Endothelial cell of umbilical vein (primary cell): ENCODE measurements around the gene RIMBP2. TPM values are rescaled to one million over a fixed set of nuclear protein-coding genes. Genes with fewer than 3 reads are reported as not detected.

Experiments
- BruUV-seq: library from RNA; stranded (reverse); fragments of 400-500 nt; replicated peaks from 2 replicates; lab custom pipeline; 2021; lab: Mats Ljungman, UMichigan
- CTCF ChIA-PET: fragments of 300-600, 350-600 bp; sonication (Branson Sonifier 250); formaldehyde crosslinking; loops from one replicate; lab custom pipeline; 2021; ENCODE audit warnings: antibody characterized with exemption, inconsistent platforms; lab: Charles Lee
- POLR2A ChIA-PET: fragments of 300-600, 350-600 bp; sonication (Branson Sonifier 250); formaldehyde crosslinking; loops from one replicate; lab custom pipeline; 2021; ENCODE audit warnings: antibody characterized with exemption, inconsistent platforms; lab: Charles Lee
- DNase-seq: peaks from one replicate; pipeline ENCODE4 v3.0.0-alpha.2; 2011; ENCODE audit warnings: low read depth, low spot score
- FAIRE-seq: peaks from 2 replicates; lab custom pipeline; 2011; peaks lifted over from hg19 to GRCh38; lab: Jason Lieb, UNC
- H2AFZ ChIP-seq: 2 replicates; pipeline ENCODE4 v1.6.0; 2012; ENCODE audit warnings: low read depth, low read length, control low read depth, inconsistent platforms
- H3K27ac ChIP-seq: 2 replicates; pipeline ENCODE4 v1.5.1; 2011; ENCODE audit warnings: low read depth, mild to moderate bottlenecking, control low read depth, low read length, moderate library complexity; ENCODE audit not compliant: insufficient read depth
- H3K27me3 ChIP-seq, 2 experiments: 2 replicates each; pipeline versions ENCODE4 v1.6.0 to v1.6.1; 2011; ENCODE audit warnings: low read length in 2 of 2, mixed read lengths in 1 of 2; ENCODE audit not compliant: control insufficient read depth in 2 of 2, insufficient read depth in 2 of 2
- H3K36me3 ChIP-seq, 2 experiments: 2 replicates in 1 of 2; 3 replicates in 1 of 2; pipeline ENCODE4 v1.5.1; 2011; ENCODE audit warnings: low read length in 2 of 2, mild to moderate bottlenecking in 1 of 2, moderate library complexity in 1 of 2; ENCODE audit not compliant: control insufficient read depth in 2 of 2, insufficient read depth in 2 of 2; ENCODE audit errors: extremely low read depth in 1 of 2
- H3K4me1 ChIP-seq: 3 replicates; pipeline ENCODE4 v1.5.1; 2011; ENCODE audit warnings: mild to moderate bottlenecking, low read length; ENCODE audit not compliant: control insufficient read depth, insufficient read depth; ENCODE audit errors: extremely low read depth
- H3K4me2 ChIP-seq: 2 replicates; pipeline ENCODE4 v1.6.1; 2011; ENCODE audit warnings: low read length, control low read depth, mixed read lengths; ENCODE audit not compliant: insufficient read depth
- H3K4me3 ChIP-seq, 3 experiments: fragments of 200-600 bp in 1 of 3; sonication (generic), shearing (Covaris generic) in 1 of 3; replicated peaks in 1 of 3; 2 replicates each; pipeline ENCODE4 v1.5.1; 2011 to 2016; ENCODE audit warnings: control low read depth in 3 of 3, low read length in 3 of 3, mild to moderate bottlenecking in 2 of 3, inconsistent platforms in 1 of 3, low read depth in 1 of 3, moderate library complexity in 1 of 3; ENCODE audit not compliant: insufficient read depth in 1 of 3
- H3K79me2 ChIP-seq: 2 replicates; pipeline ENCODE4 v1.6.0; 2012; ENCODE audit warnings: low read length, inconsistent platforms; ENCODE audit not compliant: control insufficient read depth, insufficient read depth
- H3K9ac ChIP-seq: replicated peaks from 2 replicates; pipeline ENCODE3; 2011; ENCODE audit warnings: low read length, control low read depth; ENCODE audit not compliant: insufficient read depth; ENCODE audit errors: extremely low read depth
- H3K9me1 ChIP-seq: replicated peaks from 3 replicates; pipeline ENCODE4 v1.6.0; 2011; ENCODE audit warnings: mild to moderate bottlenecking, low read length; ENCODE audit not compliant: control insufficient read depth, insufficient read depth; ENCODE audit errors: extremely low read depth
- H3K9me3 ChIP-seq: replicated peaks from 2 replicates; pipeline ENCODE4 v1.5.1; 2012; ENCODE audit warnings: low read length, inconsistent platforms; ENCODE audit not compliant: control insufficient read depth, insufficient read depth
- H4K20me1 ChIP-seq: replicated peaks from 2 replicates; pipeline ENCODE3; 2011; ENCODE audit warnings: mild to moderate bottlenecking, low read length; ENCODE audit not compliant: control insufficient read depth, insufficient read depth; ENCODE audit errors: extremely low read depth
- CTCF ChIP-seq, 2 donors: IDR thresholded peaks; 1 replicate in 1 of 2; 2 replicates in 1 of 2; pipeline ENCODE4 v1.5.1; 2011; ENCODE audit warnings: low read length in 2 of 2, mild to moderate bottlenecking in 2 of 2, moderate library complexity in 2 of 2, control low read depth in 1 of 2, inconsistent platforms in 1 of 2, low read depth in 1 of 2; ENCODE audit not compliant: insufficient read depth in 1 of 2; ENCODE audit errors: extremely low read depth in 1 of 2
- EZH2 ChIP-seq: IDR thresholded peaks from 2 replicates; pipeline ENCODE4 v1.6.1; 2012; ENCODE audit warnings: borderline replicate concordance, low read depth, mild to moderate bottlenecking, moderate library complexity, low read length, inconsistent platforms; ENCODE audit not compliant: severe bottlenecking
- FOS ChIP-seq: IDR thresholded peaks from 2 replicates; pipeline ENCODE4 v1.6.1; 2011; ENCODE audit warnings: mild to moderate bottlenecking, low read length, moderate library complexity, borderline replicate concordance; ENCODE audit not compliant: insufficient read depth
- GATA2 ChIP-seq: IDR thresholded peaks from 2 replicates; pipeline ENCODE4 v1.7.0; 2011; ENCODE audit warnings: low read depth, mild to moderate bottlenecking, moderate library complexity, mixed read lengths, low read length; ENCODE audit not compliant: insufficient read length, insufficient read depth
- JUN ChIP-seq: IDR thresholded peaks from 2 replicates; pipeline ENCODE4 v1.6.1; 2011; ENCODE audit warnings: borderline replicate concordance, low read depth; ENCODE audit not compliant: insufficient read length, insufficient read depth
- MYC ChIP-seq: IDR thresholded peaks from one replicate; pipeline ENCODE4 v1.6.1; 2011; ENCODE audit warnings: mild to moderate bottlenecking, low read depth, low read length
- POLR2A ChIP-seq: IDR thresholded peaks from 2 replicates; pipeline ENCODE4 v1.6.1; 2012; ENCODE audit warnings: low read depth, mild to moderate bottlenecking, control low read depth, low read length
- POLR2AphosphoS5 ChIP-seq: IDR thresholded peaks from 2 replicates; pipeline ENCODE4 v1.6.1; 2012; ENCODE audit warnings: low read depth, mild to moderate bottlenecking, control low read depth, low read length, moderate library complexity; ENCODE audit not compliant: insufficient read depth
- dilution Hi-C: fragments of 300-500 bp; cut with MboI; formaldehyde crosslinking; loops from one replicate; pipeline ENCODE4 v1.15.0; 2019; ENCODE audit warnings: low sequenced_read_pairs; ENCODE audit not compliant: extremely low pct_ligation_motif_present
- intact Hi-C: fragments of 100-400 bp; cut with micrococcal nuclease; formaldehyde crosslinking; loops from one replicate; pipeline ENCODE4 v1.10.0; 2022
- polyA plus RNA-seq, 4 experiments: library from polyadenylated mRNA; depleted of rRNA in 3 of 4; stranded (reverse) in 3 of 4; unstranded in 1 of 4; fragments of >200 nt; gene quantifications; 2 replicates each; pipeline versions ENCODE4 v1.2.1 to v1.2.3, GENCODE V29; 2011 to 2012; ENCODE audit warnings: missing spikeins in 1 of 4
- total RNA-seq: library from RNA; stranded (reverse); gene quantifications from 2 replicates; pipeline ENCODE4 v1.2.3, GENCODE V29; 2021
- TF ChIP-seq, protein P1 (sequence below): IDR thresholded peaks from 2 replicates; pipeline ENCODE4 v1.6.1; 2011; ENCODE audit not compliant: insufficient read depth, insufficient read length

RIMBP2 gene
- total and polyA plus RNA-seq, 2 donors (not counting 3 experiments of a cell fraction or from before 2014, with no cell fraction given) = 0.04 TPM; not detected in 1

DNA sequence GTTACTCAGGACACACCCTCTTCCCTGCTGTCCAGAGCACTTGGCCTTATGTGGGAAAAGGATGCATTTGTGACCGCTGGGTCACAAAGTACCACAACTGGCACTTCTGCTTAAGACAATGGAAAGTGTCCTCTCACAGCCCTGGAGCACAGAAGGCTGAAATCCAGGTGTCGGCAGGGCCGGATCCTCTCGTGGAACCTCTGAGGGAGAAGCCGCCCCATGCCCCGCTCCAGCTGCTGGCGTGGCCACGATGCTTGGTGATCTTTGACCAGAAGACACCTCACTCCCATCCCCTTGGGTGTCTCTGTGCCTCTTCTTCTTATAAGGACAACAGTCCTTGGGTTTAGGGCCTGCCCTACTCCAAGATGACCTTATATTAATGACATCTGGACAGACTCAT is 221.4 kb downstream of the RIMBP2 start:
- dilution Hi-C loops = no loop called here
- Histone ChIP-seq H2AFZ (no peak overlapping the region), H3K9ac (no peak overlapping the region), H3K9me3 (peaks cover 2% of the 10 kb centered on the region), H3K36me3 (no peaks in the 10 kb centered on the region), H3K27me3 (no peaks in the 10 kb centered on the region), H3K4me1 (no peaks in the 10 kb centered on the region), H4K20me1 (no peaks in the 10 kb centered on the region), H3K4me2 (no peak overlapping the region), H3K79me2 (no peaks in the 10 kb centered on the region), H3K9me1 (no peaks in the 10 kb centered on the region), H3K4me3 (no peak overlapping the region), H3K27ac (no peak overlapping the region)
- TF ChIP-seq POLR2A = no peak
- TF ChIP-seq, protein P1, sequence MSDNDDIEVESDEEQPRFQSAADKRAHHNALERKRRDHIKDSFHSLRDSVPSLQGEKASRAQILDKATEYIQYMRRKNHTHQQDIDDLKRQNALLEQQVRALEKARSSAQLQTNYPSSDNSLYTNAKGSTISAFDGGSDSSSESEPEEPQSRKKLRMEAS = no peak
- TF ChIP-seq MYC = no peak
- no peak for TF ChIP-seq FOS
- no peak for TF ChIP-seq JUN
- no peak for TF ChIP-seq EZH2
- TF ChIP-seq CTCF (IDR thresholded peaks at IDR 0.05; ENCODE audit: extremely low read depth in 1 of 2, insufficient read depth in 1 of 2, low read depth in 1 of 2, low read length in 2 of 2) = no peak
- TF ChIP-seq GATA2 = no peak
- TF ChIP-seq POLR2AphosphoS5 = no peak
- FAIRE-seq (no peak), DNase-seq (no peak)
- BruUV-seq = no TSS peak
- ChIA-PET POLR2A (no interaction called here), CTCF (no interaction called here)
- intact Hi-C loops = no loop called here
